CD14-positive monocyte (primary cell): ENCODE results near the gene DYNC1LI1. TPM values are rescaled to one million over a fixed set of nuclear protein-coding genes. Genes with fewer than 3 reads are reported as not detected.
A peak's percentile ranks its signal among the peaks of the same experiment; 100 is the strongest.

Source experiments
- DNase-seq, 3 donors: peaks; one replicate each; pipeline ENCODE4 v3.0.0-alpha.2; 2011 to 2022
- H2AFZ ChIP-seq: 2 replicates; pipeline ENCODE4 v1.6.0; 2012; ENCODE audit warnings: mild to moderate bottlenecking, low read depth, low read length, inconsistent platforms; ENCODE audit not compliant: insufficient read depth, poor library complexity, severe bottlenecking
- H3K27ac ChIP-seq, 2 donors: 1 replicate in 1 of 2; 2 replicates in 1 of 2; pipeline ENCODE4 v1.5.1; 2012 to 2013; ENCODE audit warnings: low read length in 2 of 2, control low read depth in 1 of 2, inconsistent platforms in 1 of 2, low read depth in 1 of 2, mild to moderate bottlenecking in 1 of 2
- H3K27me3 ChIP-seq, 2 donors: one replicate each; pipeline versions ENCODE4 v1.6.0 to v1.6.1; 2011 to 2013; ENCODE audit warnings: low read length in 2 of 2; ENCODE audit not compliant: control insufficient read depth in 2 of 2, insufficient read depth in 2 of 2
- H3K36me3 ChIP-seq, 2 donors: replicated peaks in 1 of 2; 1 replicate in 1 of 2; 2 replicates in 1 of 2; pipeline versions ENCODE4 v1.5.1 to v1.6.1; 2012 to 2013; ENCODE audit warnings: low read length in 2 of 2, control low read depth in 1 of 2, inconsistent platforms in 1 of 2, mild to moderate bottlenecking in 1 of 2; ENCODE audit not compliant: insufficient read depth in 2 of 2, control insufficient read depth in 1 of 2
- H3K4me1 ChIP-seq, 2 donors: 1 replicate in 1 of 2; 2 replicates in 1 of 2; pipeline versions ENCODE4 v1.5.1 to v1.6.1; 2012 to 2013; ENCODE audit warnings: low read length in 2 of 2, control low read depth in 1 of 2, inconsistent platforms in 1 of 2, mild to moderate bottlenecking in 1 of 2, moderate library complexity in 1 of 2; ENCODE audit not compliant: insufficient read depth in 2 of 2, control insufficient read depth in 1 of 2
- H3K4me2 ChIP-seq: replicated peaks from 2 replicates; pipeline ENCODE3; 2012; ENCODE audit warnings: low read length, moderate library complexity, mild to moderate bottlenecking; ENCODE audit not compliant: poor library complexity, severe bottlenecking; ENCODE audit errors: extremely low read depth
- H3K4me3 ChIP-seq, 3 experiments: fragments of 200-600 bp in 1 of 3; sonication (generic) in 1 of 3; replicated peaks in 1 of 3; 1 replicate in 2 of 3; 2 replicates in 1 of 3; pipeline ENCODE4 v1.5.1; 2011 to 2013; ENCODE audit warnings: low read length in 3 of 3, mild to moderate bottlenecking in 3 of 3, control low read depth in 2 of 3, low read depth in 2 of 3, inconsistent platforms in 1 of 3, moderate library complexity in 1 of 3
- H3K79me2 ChIP-seq: 2 replicates; pipeline ENCODE4 v1.6.0; 2012; ENCODE audit warnings: mild to moderate bottlenecking, control low read depth, inconsistent platforms, low read length, moderate library complexity; ENCODE audit not compliant: insufficient read depth
- H3K9ac ChIP-seq: 2 replicates; pipeline ENCODE4 v1.6.0; 2017; ENCODE audit warnings: low read length, mild to moderate bottlenecking; ENCODE audit not compliant: insufficient read depth, poor library complexity, severe bottlenecking
- H3K9me3 ChIP-seq, 2 donors: replicated peaks in 1 of 2; 1 replicate in 1 of 2; 2 replicates in 1 of 2; pipeline versions ENCODE4 v1.5.1 to v1.6.1; 2012 to 2013; ENCODE audit warnings: low read length in 2 of 2, control low read depth in 1 of 2; ENCODE audit not compliant: control insufficient read depth in 1 of 2, insufficient read depth in 1 of 2
- H4K20me1 ChIP-seq: 2 replicates; pipeline ENCODE4 v1.6.0; 2012; ENCODE audit warnings: mild to moderate bottlenecking, low read length, control low read depth, moderate library complexity; ENCODE audit not compliant: insufficient read depth
- H3K27ac Mint-ChIP-seq, 7 donors: one replicate each; pipeline ENCODE4 v1.8.0; 2020; ENCODE audit warnings: mild to moderate bottlenecking in 7 of 7, mixed read lengths in 7 of 7, moderate library complexity in 6 of 7, inconsistent platforms in 2 of 7
- H3K27me3 Mint-ChIP-seq, 3 donors: one replicate each; pipeline ENCODE4 v1.8.0; 2021 to 2022; ENCODE audit warnings: low read depth in 3 of 3, mild to moderate bottlenecking in 3 of 3, mixed read lengths in 3 of 3, moderate library complexity in 3 of 3, inconsistent platforms in 1 of 3
- H3K36me3 Mint-ChIP-seq, 2 donors: one replicate each; pipeline ENCODE4 v1.8.0; 2020; ENCODE audit warnings: mixed read lengths in 2 of 2, inconsistent platforms in 1 of 2, mild to moderate bottlenecking in 1 of 2
- H3K4me1 Mint-ChIP-seq: one replicate; pipeline ENCODE4 v1.8.0; 2020; ENCODE audit warnings: mild to moderate bottlenecking, mixed read lengths
- H3K4me3 Mint-ChIP-seq, 2 donors: one replicate each; pipeline ENCODE4 v1.8.0; 2020; ENCODE audit warnings: mild to moderate bottlenecking in 2 of 2, mixed read lengths in 2 of 2, moderate library complexity in 1 of 2
- H3K9me3 Mint-ChIP-seq, 7 donors: one replicate each; pipeline ENCODE4 v1.8.0; 2020 to 2022; ENCODE audit warnings: mixed read lengths in 7 of 7, mild to moderate bottlenecking in 6 of 7, moderate library complexity in 6 of 7, inconsistent platforms in 2 of 7
- WGBS: methylation state at CpG from one replicate; pipeline ENCODE4 v1.1.5; 2013; ENCODE audit warnings: missing lambda C conversion rate; ENCODE audit not compliant: insufficient coverage; 5-methylcytosine and 5-hydroxymethylcytosine counted together
- intact Hi-C, 2 donors: fragments of 100-400 bp; cut with micrococcal nuclease; formaldehyde crosslinking; loops; one replicate each; pipeline versions ENCODE4 v1.15.0 to v1.15.1; 2023
- polyA plus RNA-seq, 3 donors: library from polyadenylated mRNA; depleted of rRNA in 1 of 3; unstranded in 2 of 3; stranded (reverse) in 1 of 3; fragments of 300-500 nt in 2 of 3; fragments of >200 nt in 1 of 3; fragmentation: Illumina TruSeq in 2 of 3; gene quantifications; 1 replicate in 2 of 3; 2 replicates in 1 of 3; pipeline ENCODE4 v1.2.3, GENCODE V29; 2012 to 2021
- TF ChIP-seq, protein P1 (sequence below): fragments of 200-600 bp; IDR thresholded peaks from one replicate; pipeline ENCODE4 v1.8.0; 2022; ENCODE audit warnings: antibody characterized with exemption, mild to moderate bottlenecking

Gene DYNC1LI1
- polyA plus RNA-seq, 3 donors = 23.5 to 50.1 (median 46.8) TPM

DNA sequence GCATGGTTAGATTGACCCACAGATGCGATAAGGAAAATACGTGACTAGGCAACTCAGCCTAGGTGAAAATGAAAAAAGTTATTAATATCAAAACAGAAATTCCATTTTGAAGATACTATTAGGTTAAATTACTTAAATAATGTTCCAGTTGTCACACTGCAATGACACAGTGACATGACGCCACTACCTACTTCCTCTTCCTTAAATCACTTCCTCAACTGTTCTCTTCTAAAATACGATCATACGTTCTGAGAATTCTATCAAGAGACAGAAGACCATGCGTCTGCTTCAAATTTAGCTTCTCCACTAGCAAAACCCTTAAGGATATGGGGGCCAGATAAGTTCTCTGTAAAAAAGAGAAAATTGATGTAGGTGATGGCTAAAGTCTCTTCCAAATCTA lies 86.2 kb downstream of the DYNC1LI1 start:
- intact Hi-C loops = no loop called here
- H3K36me3 Mint-ChIP-seq = peaks cover 59 to 81% of the 10 kb centered on the region in 2 donors
- no peaks in the 10 kb centered on the region for H3K9me3 Mint-ChIP-seq
- H3K27ac ChIP-seq = peak overlapping the region; percentile 78 to 94
- H3K27ac Mint-ChIP-seq = peak overlapping the region; percentile 87 to 99 (median 96)
- TF ChIP-seq, protein P1, sequence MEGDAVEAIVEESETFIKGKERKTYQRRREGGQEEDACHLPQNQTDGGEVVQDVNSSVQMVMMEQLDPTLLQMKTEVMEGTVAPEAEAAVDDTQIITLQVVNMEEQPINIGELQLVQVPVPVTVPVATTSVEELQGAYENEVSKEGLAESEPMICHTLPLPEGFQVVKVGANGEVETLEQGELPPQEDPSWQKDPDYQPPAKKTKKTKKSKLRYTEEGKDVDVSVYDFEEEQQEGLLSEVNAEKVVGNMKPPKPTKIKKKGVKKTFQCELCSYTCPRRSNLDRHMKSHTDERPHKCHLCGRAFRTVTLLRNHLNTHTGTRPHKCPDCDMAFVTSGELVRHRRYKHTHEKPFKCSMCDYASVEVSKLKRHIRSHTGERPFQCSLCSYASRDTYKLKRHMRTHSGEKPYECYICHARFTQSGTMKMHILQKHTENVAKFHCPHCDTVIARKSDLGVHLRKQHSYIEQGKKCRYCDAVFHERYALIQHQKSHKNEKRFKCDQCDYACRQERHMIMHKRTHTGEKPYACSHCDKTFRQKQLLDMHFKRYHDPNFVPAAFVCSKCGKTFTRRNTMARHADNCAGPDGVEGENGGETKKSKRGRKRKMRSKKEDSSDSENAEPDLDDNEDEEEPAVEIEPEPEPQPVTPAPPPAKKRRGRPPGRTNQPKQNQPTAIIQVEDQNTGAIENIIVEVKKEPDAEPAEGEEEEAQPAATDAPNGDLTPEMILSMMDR = no peak
- H3K4me3 Mint-ChIP-seq = peak overlapping the region; percentile 31 to 87
- H3K9me3 ChIP-seq = no peaks in the 10 kb centered on the region
- H3K27me3 Mint-ChIP-seq = no peaks in the 10 kb centered on the region
- peak overlapping the region; percentile 71 for H3K4me2 ChIP-seq
- no peak overlapping the region for H2AFZ ChIP-seq
- H3K9ac ChIP-seq = peak overlapping the region; percentile 64
- H3K27me3 ChIP-seq = no peaks in the 10 kb centered on the region
- H3K4me1 ChIP-seq = peaks cover 19 to 32% of the 10 kb centered on the region in 2 donors
- peaks cover 48 to 70% of the 10 kb centered on the region in 2 donors for H3K36me3 ChIP-seq
- H3K4me1 Mint-ChIP-seq = peaks cover 41% of the 10 kb centered on the region
- no CpG with 5 or more reads among the region's 6 CpGs for WGBS
- DNase-seq = peak; percentile 87 to 93 (median 92)
- peaks cover 86% of the 10 kb centered on the region for H3K79me2 ChIP-seq
- H4K20me1 ChIP-seq = no peaks in the 10 kb centered on the region
- H3K4me3 ChIP-seq = peak overlapping the region in 2 of 3 experiments; percentile 16 to 66

DNA sequence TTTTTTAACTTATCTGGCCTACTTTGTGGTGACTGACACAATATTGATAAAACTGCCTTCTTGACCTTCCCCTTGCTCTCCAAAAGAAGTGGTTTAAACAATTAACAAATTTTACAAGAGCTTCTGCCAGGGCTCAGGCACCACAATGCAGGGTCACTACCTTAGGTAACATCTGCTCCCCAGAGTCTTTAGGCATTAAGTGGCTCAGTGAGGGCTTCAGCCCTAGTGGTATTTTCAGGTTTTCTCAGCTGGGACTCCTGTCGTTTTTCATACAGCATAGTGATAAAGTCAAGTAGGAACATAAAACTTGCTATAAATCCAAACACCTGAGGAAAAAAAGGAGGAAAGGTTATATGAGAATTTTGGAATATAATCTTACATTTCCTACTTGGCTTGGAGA lies 86.9 kb downstream of the DYNC1LI1 start:
- H3K79me2 ChIP-seq = peaks cover 88% of the 10 kb centered on the region
- no peaks in the 10 kb centered on the region for H3K27me3 ChIP-seq
- no peak overlapping the region for H3K9ac ChIP-seq
- H3K4me3 Mint-ChIP-seq = no peak overlapping the region
- no peaks in the 10 kb centered on the region for H3K27me3 Mint-ChIP-seq
- WGBS = no CpG with 5 or more reads among the region's 1 CpG
- no peak for DNase-seq
- intact Hi-C loops = no loop called here
- H3K36me3 Mint-ChIP-seq = peaks cover 66 to 83% of the 10 kb centered on the region in 2 donors
- H3K27ac ChIP-seq = peak overlapping the region; percentile 63 to 94
- peak overlapping the region; percentile 71 for H3K4me2 ChIP-seq
- TF ChIP-seq, protein P1 = no peak
- no peaks in the 10 kb centered on the region for H3K9me3 Mint-ChIP-seq
- peaks cover 19 to 32% of the 10 kb centered on the region in 2 donors for H3K4me1 ChIP-seq
- H3K4me3 ChIP-seq = no peak overlapping the region
- H3K9me3 ChIP-seq = no peaks in the 10 kb centered on the region
- H4K20me1 ChIP-seq = no peaks in the 10 kb centered on the region
- H2AFZ ChIP-seq = no peak overlapping the region
- peak overlapping the region; percentile 87 to 99 (median 96) for H3K27ac Mint-ChIP-seq
- peaks cover 48 to 75% of the 10 kb centered on the region in 2 donors for H3K36me3 ChIP-seq
- peaks cover 41% of the 10 kb centered on the region for H3K4me1 Mint-ChIP-seq
